GM19324 (cell line): ENCODE data around the gene ERCC8.
"Not testable (repeated sequence)": the region's sequence is repeated elsewhere in the genome, so short reads cannot be mapped to it uniquely, and the experiment has no call there.

ENCODE experiments used
- ATAC-seq: cut with Tn5 transposase; IDR thresholded peaks from one replicate; pipeline ENCODE4 v1.9.1; 2021; ENCODE audit warnings: mild to moderate bottlenecking, moderate library complexity; ENCODE audit not compliant: unreplicated experiment, low FRiP score

ERCC8 gene

GRCh38 chr5:60918466-60918865 is 26.4 kb downstream of the ERCC8 start:
- ATAC-seq: no peak

- no peak for ATAC-seq
Observed at GRCh38 chr5:60916646-60917045, 28.2 kb downstream of the ERCC8 start.

DNA sequence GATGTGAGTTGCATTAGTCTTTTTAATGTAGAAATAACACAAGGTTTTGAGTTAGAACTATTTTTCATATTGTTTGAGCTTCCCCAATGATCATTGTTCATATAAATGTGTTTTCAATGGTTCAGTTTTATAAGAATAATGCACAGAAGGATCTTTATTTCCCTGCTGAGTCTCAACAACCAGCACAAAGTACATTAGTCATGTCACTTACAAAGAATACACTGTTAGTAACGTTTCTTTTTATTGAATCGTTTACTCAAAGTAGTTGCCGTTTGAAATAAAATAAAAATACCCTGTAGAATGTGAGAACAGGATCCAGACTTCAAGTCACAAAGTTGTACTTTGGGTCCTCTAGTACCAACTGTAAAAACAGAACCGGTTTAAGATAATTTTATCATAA is 41.5 kb downstream of the ERCC8 start:
- no peak for ATAC-seq

GRCh38 chr5:60896991-60897390 is 47.9 kb downstream of the ERCC8 start:
- ATAC-seq: no peak

- ATAC-seq: no peak
Observed at GRCh38 chr5:60893521-60893920, 51.3 kb downstream of the ERCC8 start.

DNA sequence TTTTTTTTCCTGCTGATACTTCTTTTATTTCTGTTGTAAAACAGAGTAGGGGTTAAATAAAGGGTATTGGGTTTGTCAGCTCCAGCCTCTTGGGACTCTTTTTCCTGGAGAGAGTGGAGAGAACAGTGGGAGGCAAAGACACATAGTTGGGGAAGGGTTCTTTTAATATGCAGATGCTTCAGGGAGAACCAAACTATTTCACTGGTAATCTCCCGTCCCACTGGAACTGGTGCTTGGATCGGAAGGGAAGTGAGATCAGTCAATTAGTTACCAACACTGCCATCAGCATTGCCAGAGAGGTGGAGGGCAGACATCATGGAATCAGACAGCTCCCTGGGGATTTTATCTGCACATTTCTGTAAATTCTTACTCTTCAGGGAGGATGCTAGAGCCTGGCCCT is 53.2 kb downstream of the ERCC8 start:
- no peak for ATAC-seq

GRCh38 chr5:60888359-60889061 is 56.4 kb downstream of the ERCC8 start:
- no peak for ATAC-seq

DNA sequence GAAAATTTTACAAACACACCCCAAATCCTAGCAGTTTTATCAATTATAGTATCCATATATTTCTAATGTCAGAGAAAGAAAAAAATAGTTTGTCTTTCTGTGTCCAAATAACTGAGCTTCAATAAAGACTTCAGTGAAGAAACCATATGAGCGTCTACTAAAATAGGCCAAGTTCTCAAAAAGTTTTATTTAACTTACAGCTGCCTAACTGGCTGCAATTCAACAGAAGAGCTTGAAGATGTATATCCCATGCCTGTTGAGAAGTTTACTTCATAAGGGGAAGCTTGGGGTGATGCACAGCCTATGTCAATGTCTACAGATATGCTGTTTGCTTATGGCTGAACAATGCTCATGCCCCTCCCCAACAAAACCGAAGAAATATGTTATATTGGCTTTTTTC is 57.1 kb downstream of the ERCC8 start:
- ATAC-seq: no peak

DNA sequence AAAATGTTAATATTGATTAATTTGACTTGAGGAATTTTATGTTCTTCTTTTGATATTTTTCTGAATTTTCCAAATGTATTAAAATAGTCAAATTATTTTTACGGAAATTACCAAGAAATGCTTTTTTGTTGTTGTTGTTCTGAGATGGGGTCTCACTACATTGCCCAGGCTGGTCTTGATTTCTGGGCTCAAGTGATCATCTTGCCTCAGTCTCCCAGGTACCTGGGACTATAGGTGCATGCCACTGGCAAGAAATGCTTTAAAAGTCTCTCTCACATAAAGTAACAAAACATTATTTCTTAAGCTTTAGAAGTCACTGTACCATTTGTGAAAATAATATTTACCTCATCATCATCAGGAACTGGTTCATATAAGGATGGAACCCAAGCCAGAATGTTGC is 57.8 kb downstream of the ERCC8 start:
- ATAC-seq: no peak

DNA sequence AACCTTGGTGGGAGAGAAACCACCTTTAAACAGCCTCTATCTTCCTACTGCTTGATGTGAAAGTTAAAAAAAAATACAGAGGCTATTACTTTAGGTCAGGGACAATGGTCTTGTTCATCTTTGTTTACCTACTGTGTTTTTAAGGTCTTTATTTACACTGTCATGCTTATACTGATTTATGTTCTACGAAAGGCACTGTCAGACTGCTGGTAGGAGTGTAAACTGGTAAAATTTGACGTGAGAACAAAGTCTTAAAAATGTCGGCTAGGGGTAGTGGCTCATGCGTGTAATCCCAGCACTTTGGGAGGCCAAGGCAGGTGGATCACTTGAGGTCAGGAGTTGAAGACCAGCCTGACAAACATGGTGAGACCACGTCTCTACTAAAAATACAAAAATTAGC is 58.7 kb downstream of the ERCC8 start:
- ATAC-seq: no peak

GRCh38 chr5:60883229-60883628 is 61.6 kb downstream of the ERCC8 start:
- no peak for ATAC-seq

GRCh38 chr5:60872892-60873291 is 72.0 kb downstream of the ERCC8 start:
- no peak for ATAC-seq

GRCh38 chr5:60870857-60871256 is 74.0 kb downstream of the ERCC8 start:
- no peak for ATAC-seq

DNA sequence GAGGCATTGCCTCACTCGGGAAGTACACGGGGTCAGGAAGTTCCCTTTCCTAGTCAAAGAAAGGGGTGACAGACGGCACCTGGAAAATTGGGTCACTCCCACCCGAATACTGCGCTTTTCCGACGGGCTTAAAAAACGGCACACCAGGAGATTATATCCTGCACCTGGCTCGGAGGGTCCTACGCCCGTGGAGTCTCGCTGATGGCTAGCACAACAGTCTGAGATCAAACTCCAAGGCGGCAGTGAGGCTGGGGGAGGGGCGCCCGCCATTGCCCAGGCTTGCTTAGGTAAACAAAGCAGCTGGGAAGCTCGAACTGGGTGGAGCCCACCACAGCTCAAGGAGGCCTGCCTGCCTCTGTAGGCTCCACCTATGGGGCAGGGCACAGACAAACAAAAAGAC is 84.3 kb downstream of the ERCC8 start:
- not testable (repeated sequence) for ATAC-seq

- no peak for ATAC-seq
Observed at GRCh38 chr5:60856066-60856465, 88.8 kb downstream of the ERCC8 start.

DNA sequence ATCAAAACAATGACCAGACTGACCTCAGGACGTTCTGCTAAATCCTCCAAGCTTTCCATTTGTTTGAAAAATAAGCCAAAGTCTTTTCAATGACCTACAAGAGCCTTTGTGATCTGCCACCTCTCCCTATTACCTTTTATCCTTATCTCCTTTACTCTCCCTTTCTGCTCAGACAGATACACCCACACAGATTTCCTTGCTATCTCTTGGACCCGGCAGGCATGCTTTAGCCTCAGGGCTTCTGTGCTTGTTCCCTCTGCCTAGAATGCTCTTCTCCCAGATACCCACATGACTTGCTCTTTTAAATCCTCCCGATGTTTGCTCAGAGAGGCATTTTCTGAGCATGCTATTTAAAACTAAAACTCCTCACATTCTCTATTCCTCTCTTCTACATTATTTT is 91.9 kb downstream of the ERCC8 start:
- ATAC-seq: no peak

- no peak for ATAC-seq
Observed at GRCh38 chr5:60852317-60852716, 92.6 kb downstream of the ERCC8 start.

GRCh38 chr5:60851626-60852025 is 93.2 kb downstream of the ERCC8 start:
- no peak for ATAC-seq

GRCh38 chr5:60846298-60846697 is 98.6 kb downstream of the ERCC8 start:
- no peak for ATAC-seq

- ATAC-seq: peak; percentile 92
Observed at GRCh38 chr5:60843936-60844905, 100.6 kb downstream of the ERCC8 start, which contains the start of gene ELOVL7. TSS of gene ELOVL7 (minus strand) at chr5:60844269. CDS start at chr5:60787397, 56,872 bp downstream.

- peak; percentile 27 for ATAC-seq
Observed at GRCh38 chr5:60843386-60843935, 101.4 kb downstream of the ERCC8 start.
